ENCODE measurements around the gene PRDM12. TPM values are rescaled to one million over a fixed set of nuclear protein-coding genes. Genes with fewer than 3 reads are reported as not detected.

Gene PRDM12
- total RNA-seq, 1 donor from 2014 or later, result not detected

- Histone ChIP-seq H3K9me3 (no peaks in the 10 kb centered on the region), H3K36me3 (no peaks in the 10 kb centered on the region), H3K4me1 (peaks cover 3 to 50% of the 10 kb centered on the region in 2 donors), H3K27ac (no peak overlapping the region), H3K4me3 (peak overlapping the region; percentile 41 to 44), H3K27me3 (peaks cover 51% of the 10 kb centered on the region)
- no peak for TF ChIP-seq CTCF (IDR thresholded peaks at IDR 0.05)
- DNase-seq (ENCODE audit: low spot score in 2 of 2), result no peak
- intact Hi-C loops (cut with DNase I), result no loop called here
These were observed 480 bp upstream of the PRDM12 start for GRCh38 chr9:130663977-130664250.

GRCh38 chr9:130665029-130665430 is 636 bp downstream of the PRDM12 start:
- Histone ChIP-seq H3K9me3 (no peaks in the 10 kb centered on the region), H3K27ac (no peak overlapping the region), H3K36me3 (no peaks in the 10 kb centered on the region), H3K27me3 (peaks cover 40% of the 10 kb centered on the region), H3K4me3 (peak overlapping the region; percentile 31 to 44), H3K4me1 (peaks cover 3 to 49% of the 10 kb centered on the region in 2 donors)
- intact Hi-C loops (cut with DNase I), result no loop called here
- DNase-seq (ENCODE audit: low spot score in 2 of 2), result no peak
- TF ChIP-seq CTCF (IDR thresholded peaks at IDR 0.05), result no peak

- no peak for TF ChIP-seq CTCF (IDR thresholded peaks at IDR 0.05)
- H3K4me1 ChIP-seq, result peaks cover 3 to 42% of the 10 kb centered on the region in 2 donors
- peaks cover 33% of the 10 kb centered on the region for H3K27me3 ChIP-seq
- DNase-seq (ENCODE audit: low spot score in 2 of 2), result no peak
- H3K36me3 ChIP-seq, result no peaks in the 10 kb centered on the region
- intact Hi-C loops (cut with DNase I), result no loop called here
- no peak overlapping the region for H3K27ac ChIP-seq
- H3K9me3 ChIP-seq, result no peaks in the 10 kb centered on the region
- H3K4me3 ChIP-seq, result peak overlapping the region; percentile 31 to 44
These were observed 1.3 kb downstream of the PRDM12 start for GRCh38 chr9:130665431-130666392.

GRCh38 chr9:130666393-130667119 is 2.2 kb downstream of the PRDM12 start:
- H3K9me3 ChIP-seq, result no peaks in the 10 kb centered on the region
- TF ChIP-seq CTCF (IDR thresholded peaks at IDR 0.05), result no peak
- H3K36me3 ChIP-seq, result no peaks in the 10 kb centered on the region
- peaks cover 0 to 33% of the 10 kb centered on the region in 2 donors for H3K4me1 ChIP-seq
- no peak for DNase-seq (ENCODE audit: low spot score in 2 of 2)
- no peak overlapping the region for H3K4me3 ChIP-seq
- intact Hi-C loops (cut with DNase I), result no loop called here
- no peak overlapping the region for H3K27ac ChIP-seq
- peaks cover 25% of the 10 kb centered on the region for H3K27me3 ChIP-seq

- H3K27ac ChIP-seq, result no peak overlapping the region
- H3K4me1 ChIP-seq, result peaks cover 0 to 28% of the 10 kb centered on the region in 2 donors
- H3K27me3 ChIP-seq, result peaks cover 23% of the 10 kb centered on the region
- H3K9me3 ChIP-seq, result no peaks in the 10 kb centered on the region
- no peak for TF ChIP-seq CTCF (IDR thresholded peaks at IDR 0.05)
- DNase-seq (ENCODE audit: low spot score in 2 of 2), result no peak
- H3K4me3 ChIP-seq, result no peak overlapping the region
- H3K36me3 ChIP-seq, result no peaks in the 10 kb centered on the region
- intact Hi-C loops (cut with DNase I), result no loop called here
These were observed 2.7 kb downstream of the PRDM12 start for GRCh38 chr9:130667120-130667435.

Data from ascending aorta (tissue), 2 donors.